Lung (tissue), 12 donors: ENCODE results near the gene CPPED1. TPM values are rescaled to one million over a fixed set of nuclear protein-coding genes. Genes with fewer than 3 reads are reported as not detected.
A peak's percentile ranks its signal among the peaks of the same experiment; 100 is the strongest.

ENCODE experiments used
- ATAC-seq: fragments of 200-7000 bp; cut with Tn5 transposase; one replicate; pipeline ENCODE4 v1.9.1; 2020; ENCODE audit warnings: moderate number of reproducible peaks; ENCODE audit not compliant: insufficient read depth, low FRiP score
- DNase-seq, 3 donors: peaks; one replicate each; pipeline ENCODE4 v3.0.0-alpha.2; 2013 to 2017
- H3K27ac ChIP-seq, 2 donors: one replicate each; pipeline ENCODE4 v1.5.1; 2013; ENCODE audit warnings: mild to moderate bottlenecking in 2 of 2, moderate library complexity in 2 of 2, control low read depth in 1 of 2, inconsistent platforms in 1 of 2, low read depth in 1 of 2, low read length in 1 of 2
- H3K27me3 ChIP-seq, 3 donors: one replicate each; pipeline ENCODE4 v1.5.1; 2013; ENCODE audit warnings: low read length in 2 of 3; ENCODE audit not compliant: control insufficient read depth in 3 of 3, insufficient read depth in 3 of 3
- H3K36me3 ChIP-seq, 4 donors: one replicate each; pipeline ENCODE4 v1.5.1; 2013; ENCODE audit warnings: low read length in 4 of 4, mild to moderate bottlenecking in 1 of 4, moderate library complexity in 1 of 4; ENCODE audit not compliant: control insufficient read depth in 4 of 4, insufficient read depth in 4 of 4
- H3K4me1 ChIP-seq, 5 donors: one replicate each; pipeline ENCODE4 v1.5.1; 2013; ENCODE audit warnings: low read length in 5 of 5, mild to moderate bottlenecking in 2 of 5, moderate library complexity in 1 of 5; ENCODE audit not compliant: control insufficient read depth in 5 of 5, insufficient read depth in 5 of 5
- H3K4me3 ChIP-seq: one replicate; pipeline ENCODE4 v1.5.1; 2013; ENCODE audit warnings: mild to moderate bottlenecking, control low read depth, moderate library complexity
- H3K9ac ChIP-seq, 2 donors: one replicate each; pipeline ENCODE4 v1.5.1; 2013; ENCODE audit warnings: low read length in 2 of 2, control low read depth in 1 of 2; ENCODE audit not compliant: insufficient read depth in 1 of 2
- H3K9me3 ChIP-seq, 4 donors: one replicate each; pipeline ENCODE4 v1.5.1; 2013; ENCODE audit warnings: low read length in 3 of 4, mild to moderate bottlenecking in 1 of 4, moderate library complexity in 1 of 4; ENCODE audit not compliant: control insufficient read depth in 4 of 4, insufficient read depth in 3 of 4
- WGBS, 2 donors: extraction: QIAGEN DNeasy Blood & Tissue Kit; methylation state at CpG; one replicate each; pipeline ENCODE4 v1.1.7; 2013; 5-methylcytosine and 5-hydroxymethylcytosine counted together
- polyA plus RNA-seq, 2 donors: library from polyadenylated mRNA; stranded (reverse); fragments of 200-250 nt; gene quantifications; one replicate each; pipeline ENCODE4 v1.2.1, GENCODE V29; 2013
- total RNA-seq, 2 donors: library from RNA; depleted of rRNA in 1 of 2; stranded (reverse); fragments of >200 nt in 1 of 2; gene quantifications; one replicate each; pipeline ENCODE4 v1.2.1, GENCODE V29; 2014 to 2021
- TF ChIP-seq, protein P1 (sequence below): IDR thresholded peaks from 2 replicates; pipeline ENCODE4 v1.5.1; 2012; ENCODE audit warnings: mild to moderate bottlenecking; ENCODE audit errors: control extremely low read depth, extremely low read depth
- donor health status: control.
- donor health status: control.
- donor health status: Bipolar disorder and iron deficiency.
- donor health status: healthy.
- donor health status: DM: yes; HTN: yes; CAD: no.

The CPPED1 gene
- total and polyA plus RNA-seq, 4 donors = 9.8 to 32.5 (median 14.2) TPM

DNA sequence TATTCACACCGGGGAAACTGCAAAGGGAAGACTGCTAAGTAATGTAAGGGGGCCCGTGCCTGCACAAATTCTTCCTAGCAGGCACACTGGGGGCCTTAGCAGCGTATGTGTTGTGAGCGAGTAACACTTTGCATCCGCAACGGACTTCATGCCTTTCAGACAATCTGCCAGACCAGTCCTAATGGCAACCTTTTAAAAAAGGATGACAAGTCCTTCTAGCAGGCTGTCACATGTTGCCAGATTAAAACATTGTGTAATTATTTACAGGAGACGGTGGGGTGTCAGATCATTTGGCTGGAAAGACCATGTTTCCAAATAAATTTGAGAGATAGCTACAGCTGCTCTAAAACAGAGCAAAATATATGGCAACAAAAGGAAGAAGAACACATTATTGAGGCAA, 46.1 kb downstream of the CPPED1 start:
- 69 to 81% methylated on average over 7 of the region's 7 CpGs for WGBS, 2 donors
- TF ChIP-seq, protein P1, sequence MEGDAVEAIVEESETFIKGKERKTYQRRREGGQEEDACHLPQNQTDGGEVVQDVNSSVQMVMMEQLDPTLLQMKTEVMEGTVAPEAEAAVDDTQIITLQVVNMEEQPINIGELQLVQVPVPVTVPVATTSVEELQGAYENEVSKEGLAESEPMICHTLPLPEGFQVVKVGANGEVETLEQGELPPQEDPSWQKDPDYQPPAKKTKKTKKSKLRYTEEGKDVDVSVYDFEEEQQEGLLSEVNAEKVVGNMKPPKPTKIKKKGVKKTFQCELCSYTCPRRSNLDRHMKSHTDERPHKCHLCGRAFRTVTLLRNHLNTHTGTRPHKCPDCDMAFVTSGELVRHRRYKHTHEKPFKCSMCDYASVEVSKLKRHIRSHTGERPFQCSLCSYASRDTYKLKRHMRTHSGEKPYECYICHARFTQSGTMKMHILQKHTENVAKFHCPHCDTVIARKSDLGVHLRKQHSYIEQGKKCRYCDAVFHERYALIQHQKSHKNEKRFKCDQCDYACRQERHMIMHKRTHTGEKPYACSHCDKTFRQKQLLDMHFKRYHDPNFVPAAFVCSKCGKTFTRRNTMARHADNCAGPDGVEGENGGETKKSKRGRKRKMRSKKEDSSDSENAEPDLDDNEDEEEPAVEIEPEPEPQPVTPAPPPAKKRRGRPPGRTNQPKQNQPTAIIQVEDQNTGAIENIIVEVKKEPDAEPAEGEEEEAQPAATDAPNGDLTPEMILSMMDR = no peak

DNA sequence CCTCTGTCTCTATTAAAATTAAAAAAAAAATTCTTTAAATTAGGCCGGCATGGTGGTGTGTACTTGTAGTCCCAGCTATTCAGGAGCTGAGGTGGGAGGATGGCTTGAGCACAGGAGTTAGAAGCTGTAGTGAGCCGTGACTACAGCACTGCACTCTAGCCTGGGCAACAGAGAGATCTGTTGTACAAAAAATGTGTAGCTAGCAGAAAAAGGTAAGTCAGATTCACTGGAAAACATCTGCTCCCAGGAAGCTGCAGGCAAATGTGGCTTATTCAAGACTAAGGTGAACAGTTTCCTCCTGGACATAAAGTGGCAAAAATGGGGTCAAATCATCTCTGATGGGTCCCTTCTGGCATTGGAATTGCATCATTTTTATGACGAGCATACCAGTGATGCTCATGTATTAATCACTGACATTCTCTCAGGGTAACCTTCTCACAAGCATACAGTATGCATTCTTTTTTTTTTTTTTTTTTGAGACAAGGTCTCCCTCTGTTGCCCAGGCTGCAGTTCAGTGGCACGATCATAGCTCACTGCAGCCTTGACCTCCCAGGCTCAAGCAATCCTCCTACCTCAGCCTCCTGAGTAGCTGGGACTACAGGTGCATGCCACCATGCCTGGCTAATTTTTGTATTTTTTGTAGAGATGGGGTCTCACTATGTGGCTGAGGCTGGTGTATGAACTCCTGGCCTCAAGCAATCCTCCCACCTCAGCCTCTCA, 48.7 kb downstream of the CPPED1 start:
- no peaks in the 10 kb centered on the region for H3K27me3 ChIP-seq
- ATAC-seq (no peak), DNase-seq (no peak)
- no peak overlapping the region for H3K27ac ChIP-seq
- TF ChIP-seq, protein P1 = no peak
- H3K9ac ChIP-seq = no peak overlapping the region
- H3K4me3 ChIP-seq = no peak overlapping the region
- H3K4me1 ChIP-seq = peaks cover 0 to 9% (median 3%) of the 10 kb centered on the region in 5 donors
- WGBS, 2 donors = 89 to 93% methylated on average over 4 of the region's 4 CpGs
- no peaks in the 10 kb centered on the region for H3K36me3 ChIP-seq
- no peaks in the 10 kb centered on the region for H3K9me3 ChIP-seq

More for the DNA sequence above, 46.1 kb downstream of the CPPED1 start:
- Histone ChIP-seq H3K36me3 (peaks cover 0 to 3% (median 0%) of the 10 kb centered on the region in 4 donors), H3K9me3 (no peaks in the 10 kb centered on the region), H3K27ac (no peak overlapping the region), H3K4me3 (no peak overlapping the region), H3K9ac (no peak overlapping the region), H3K4me1 (peaks cover 0 to 9% (median 3%) of the 10 kb centered on the region in 5 donors), H3K27me3 (no peaks in the 10 kb centered on the region)
- DNase-seq (peak in 2 of 3 donors; percentile 6 to 12), ATAC-seq (no peak)

DNA sequence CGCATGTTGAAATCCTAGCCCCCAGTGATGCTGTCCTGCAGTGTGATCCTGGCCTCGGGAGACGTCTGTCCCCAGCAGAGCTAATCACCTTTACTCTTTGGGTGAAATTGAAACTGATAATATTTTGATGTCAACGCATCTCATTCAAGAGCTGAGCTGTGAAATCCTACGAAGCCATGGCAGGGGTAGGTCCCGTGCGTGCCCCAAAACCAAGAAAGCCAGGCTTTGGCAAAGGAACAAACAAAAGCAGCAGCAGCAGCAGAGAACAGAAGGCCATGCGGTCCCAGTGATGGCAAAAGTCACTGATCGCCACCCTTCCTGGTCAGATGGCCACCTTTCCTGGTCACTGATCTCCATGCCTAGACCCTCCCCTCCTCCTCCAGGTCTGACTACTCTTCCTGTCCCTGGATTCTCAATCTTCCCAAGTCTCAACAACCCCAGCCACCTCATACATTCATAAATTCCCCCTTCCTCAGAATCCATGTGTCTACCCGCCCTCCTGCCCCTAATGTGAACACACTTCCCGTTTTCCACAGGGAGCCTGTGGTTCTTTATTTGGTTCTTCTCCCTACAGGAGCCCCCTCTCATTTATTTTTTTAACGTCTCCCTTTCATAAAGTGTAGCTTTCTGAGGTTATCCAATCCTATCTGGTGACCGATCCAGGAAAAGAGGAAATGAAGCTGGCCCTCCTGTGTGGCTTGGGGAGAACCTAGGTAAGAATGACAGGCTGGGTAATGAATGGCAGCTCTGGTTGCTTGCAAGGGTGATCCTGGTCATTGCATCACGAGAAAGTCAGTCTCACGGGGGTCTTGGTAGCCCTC, 50.3 kb downstream of the CPPED1 start:
- 83 to 92% methylated on average over 15 of the region's 15 CpGs for WGBS, 2 donors
- H3K4me3 ChIP-seq = no peak overlapping the region
- no peak overlapping the region for H3K27ac ChIP-seq
- TF ChIP-seq, protein P1 = no peak
- no peaks in the 10 kb centered on the region for H3K36me3 ChIP-seq
- H3K9ac ChIP-seq = no peak overlapping the region
- DNase-seq = no peak
- no peaks in the 10 kb centered on the region for H3K9me3 ChIP-seq
- H3K27me3 ChIP-seq = no peaks in the 10 kb centered on the region
- no peak for ATAC-seq
- peaks cover 0 to 6% (median 3%) of the 10 kb centered on the region in 5 donors for H3K4me1 ChIP-seq
